H1 (cell line): ENCODE results near the gene CORT. TPM values are rescaled to one million over a fixed set of nuclear protein-coding genes. Genes with fewer than 3 reads are reported as not detected.
A peak's percentile ranks its signal among the peaks of the same experiment; 100 is the strongest.

Source experiments
- CTCF ChIA-PET: fragments of 300-600 bp; sonication (Branson Sonifier 250); formaldehyde crosslinking; loops from one replicate; lab custom pipeline; 2021; ENCODE audit not compliant: partially characterized antibody; lab: Charles Lee
- POLR2A ChIA-PET: fragments of 300-600 bp; sonication (Branson Sonifier 250); formaldehyde crosslinking; loops from one replicate; lab custom pipeline; 2021; ENCODE audit warnings: inconsistent platforms; ENCODE audit not compliant: partially characterized antibody; lab: Charles Lee
- DNase-seq, 2 experiments: peaks; one replicate each; pipeline versions ENCODE4 v3.0.0 to v3.0.0-alpha.2; 2010 to 2022; ENCODE audit warnings: low spot score in 2 of 2, low read depth in 1 of 2, mixed read lengths in 1 of 2
- FAIRE-seq: peaks from 2 replicates; lab custom pipeline; 2011; peaks lifted over from hg19 to GRCh38; lab: Jason Lieb, UNC
- H2AFZ ChIP-seq: 2 replicates; pipeline ENCODE4 v1.8.1; 2012; ENCODE audit warnings: low read length, inconsistent platforms
- H2AK5ac ChIP-seq: 2 replicates; pipeline ENCODE4 v1.6.1; 2013; ENCODE audit warnings: low read depth, low read length
- H2BK120ac ChIP-seq: replicated peaks from 2 replicates; pipeline ENCODE3; 2013; ENCODE audit warnings: low read depth, low read length, inconsistent platforms
- H2BK12ac ChIP-seq: 2 replicates; pipeline ENCODE4 v1.6.1; 2013; ENCODE audit warnings: low read depth, low read length
- H2BK15ac ChIP-seq: 2 replicates; pipeline ENCODE4 v1.6.1; 2013; ENCODE audit warnings: low read length
- H2BK20ac ChIP-seq: 2 replicates; pipeline ENCODE4 v1.6.1; 2013; ENCODE audit warnings: low read length
- H2BK5ac ChIP-seq: 2 replicates; pipeline ENCODE4 v1.6.1; 2013; ENCODE audit warnings: low read depth, low read length
- H3K14ac ChIP-seq: 2 replicates; pipeline ENCODE4 v1.6.1; 2013; ENCODE audit warnings: inconsistent platforms; ENCODE audit not compliant: insufficient read length
- H3K18ac ChIP-seq: 2 replicates; pipeline ENCODE4 v1.6.1; 2013; ENCODE audit warnings: low read length; ENCODE audit errors: extremely low read depth
- H3K23ac ChIP-seq: 2 replicates; pipeline ENCODE4 v1.6.1; 2013; ENCODE audit warnings: inconsistent platforms; ENCODE audit not compliant: insufficient read length
- H3K23me2 ChIP-seq: 2 replicates; pipeline ENCODE4 v1.6.1; 2013; ENCODE audit warnings: low read depth, low read length
- H3K27ac ChIP-seq: 2 replicates; pipeline ENCODE4 v1.6.1; 2011; ENCODE audit warnings: low read depth, low read length, inconsistent platforms
- H3K27me3 ChIP-seq, 4 experiments: replicated peaks in 1 of 4; 1 replicate in 1 of 4; 2 replicates in 3 of 4; pipeline versions ENCODE4 v1.6.1 to v1.8.1; 2011 to 2013; ENCODE audit warnings: low read length in 3 of 4, mild to moderate bottlenecking in 3 of 4, inconsistent platforms in 2 of 4, mixed read lengths in 2 of 4, moderate library complexity in 1 of 4; ENCODE audit not compliant: control insufficient read depth in 3 of 4, insufficient read depth in 3 of 4; ENCODE audit errors: extremely low read depth in 1 of 4
- H3K36me3 ChIP-seq, 4 experiments: 2 replicates each; pipeline versions ENCODE4 v1.6.1 to v1.8.1; 2011 to 2013; ENCODE audit warnings: mild to moderate bottlenecking in 4 of 4, low read length in 3 of 4, moderate library complexity in 2 of 4, control low read depth in 1 of 4, inconsistent platforms in 1 of 4; ENCODE audit not compliant: insufficient read depth in 4 of 4, control insufficient read depth in 2 of 4
- H3K4ac ChIP-seq: replicated peaks from 2 replicates; pipeline ENCODE3; 2013; ENCODE audit warnings: low read length, low read depth, mixed read lengths, inconsistent platforms; ENCODE audit not compliant: insufficient read length
- H3K4me1 ChIP-seq, 4 experiments: replicated peaks in 1 of 4; 1 replicate in 1 of 4; 2 replicates in 3 of 4; pipeline versions ENCODE4 v1.6.1 to v1.8.1; 2011 to 2013; ENCODE audit warnings: low read length in 3 of 4, inconsistent platforms in 2 of 4, mixed read lengths in 1 of 4; ENCODE audit not compliant: insufficient read depth in 4 of 4, control insufficient read depth in 3 of 4
- H3K4me2 ChIP-seq, 2 experiments: 2 replicates each; pipeline versions ENCODE4 v1.6.1 to v1.8.1; 2011 to 2013; ENCODE audit warnings: low read depth in 2 of 2, low read length in 2 of 2, control low read depth in 1 of 2, inconsistent platforms in 1 of 2, mild to moderate bottlenecking in 1 of 2; ENCODE audit not compliant: insufficient read depth in 1 of 2
- H3K4me3 ChIP-seq, 4 experiments: fragments of 200-600, 300-600 bp in 1 of 4; sonication (generic), shearing (Covaris generic), sonication (Bioruptor Twin) in 1 of 4; 2 replicates each; pipeline versions ENCODE4 v1.5.1 to v1.8.1; 2011 to 2016; ENCODE audit warnings: low read length in 4 of 4, low read depth in 3 of 4, control low read depth in 2 of 4, inconsistent platforms in 2 of 4, mild to moderate bottlenecking in 2 of 4, mixed read lengths in 1 of 4, moderate library complexity in 1 of 4; ENCODE audit not compliant: insufficient read depth in 2 of 4; ENCODE audit errors: extremely low read depth in 1 of 4
- H3K56ac ChIP-seq: replicated peaks from 2 replicates; pipeline ENCODE3; 2013; ENCODE audit warnings: low read depth, mild to moderate bottlenecking, mixed read lengths, low read length, inconsistent platforms; ENCODE audit not compliant: insufficient read length
- H3K79me1 ChIP-seq: 2 replicates; pipeline ENCODE4 v1.6.1; 2013; ENCODE audit warnings: low read depth, low read length, control low read depth
- H3K79me2 ChIP-seq, 2 experiments: 2 replicates each; pipeline versions ENCODE4 v1.6.1 to v1.8.1; 2012 to 2013; ENCODE audit warnings: low read length in 2 of 2, mild to moderate bottlenecking in 2 of 2, inconsistent platforms in 1 of 2; ENCODE audit not compliant: insufficient read depth in 2 of 2, control insufficient read depth in 1 of 2
- H3K9ac ChIP-seq, 4 experiments: replicated peaks in 1 of 4; 1 replicate in 1 of 4; 2 replicates in 3 of 4; pipeline versions ENCODE4 v1.6.1 to v1.8.1; 2011 to 2013; ENCODE audit warnings: low read depth in 3 of 4, low read length in 3 of 4, control low read depth in 2 of 4, mild to moderate bottlenecking in 2 of 4, moderate library complexity in 2 of 4, inconsistent platforms in 1 of 4; ENCODE audit errors: extremely low read depth in 1 of 4
- H3K9me3 ChIP-seq, 2 experiments: 2 replicates each; pipeline versions ENCODE4 v1.6.1 to v1.8.1; 2012 to 2013; ENCODE audit warnings: mild to moderate bottlenecking in 2 of 2, moderate library complexity in 2 of 2, control low read depth in 1 of 2, inconsistent platforms in 1 of 2, low read depth in 1 of 2, low read length in 1 of 2, mixed read lengths in 1 of 2; ENCODE audit not compliant: insufficient read depth in 2 of 2
- H4K20me1 ChIP-seq, 2 experiments: replicated peaks in 1 of 2; 2 replicates each; pipeline versions ENCODE3 to v1.8.1; 2011 to 2013; ENCODE audit warnings: inconsistent platforms in 2 of 2, low read length in 2 of 2, mild to moderate bottlenecking in 1 of 2; ENCODE audit not compliant: insufficient read depth in 2 of 2, control insufficient read depth in 1 of 2
- H4K5ac ChIP-seq: 2 replicates; pipeline ENCODE4 v1.6.1; 2013; ENCODE audit warnings: low read length, low read depth, mixed read lengths, inconsistent platforms; ENCODE audit not compliant: insufficient read length
- H4K8ac ChIP-seq: 2 replicates; pipeline ENCODE4 v1.8.0; 2013; ENCODE audit warnings: mild to moderate bottlenecking, moderate library complexity, low read length, inconsistent platforms; ENCODE audit not compliant: insufficient read depth; ENCODE audit errors: extremely low read depth
- H4K91ac ChIP-seq: replicated peaks from 2 replicates; pipeline ENCODE3; 2013; ENCODE audit warnings: low read length, mixed read lengths, inconsistent platforms; ENCODE audit not compliant: insufficient read length
- ASH2L ChIP-seq: fragments of 200-600, 300-600 bp; sonication (generic); IDR thresholded peaks from one replicate; pipeline ENCODE4 v1.7.1; 2017; ENCODE audit warnings: low read length
- BRCA1 ChIP-seq: IDR thresholded peaks from 2 replicates; pipeline ENCODE4 v1.6.1; 2012; ENCODE audit warnings: low read depth, low read length, improper control_type of control experiment
- CBX5 ChIP-seq: fragments of 300-800, 300-1000 bp; sonication (generic); IDR thresholded peaks from 2 replicates; pipeline ENCODE4 v1.7.1; 2016; ENCODE audit warnings: antibody characterized with exemption, low read length, low read depth
- CHD2 ChIP-seq: IDR thresholded peaks from 2 replicates; pipeline ENCODE4 v1.6.1; 2012; ENCODE audit warnings: low read length, improper control_type of control experiment
- CREB1 ChIP-seq: IDR thresholded peaks from 2 replicates; pipeline ENCODE4 v1.6.1; 2012; ENCODE audit warnings: inconsistent platforms
- EP300 ChIP-seq, 2 experiments: IDR thresholded peaks; 1 replicate in 1 of 2; 2 replicates in 1 of 2; pipeline ENCODE4 v1.6.1; 2011 to 2012; ENCODE audit warnings: low read depth in 2 of 2, low read length in 2 of 2, mild to moderate bottlenecking in 2 of 2, borderline replicate concordance in 1 of 2, inconsistent platforms in 1 of 2, moderate library complexity in 1 of 2
- POLR2AphosphoS5 ChIP-seq: IDR thresholded peaks from 2 replicates; pipeline ENCODE4 v1.6.1; 2011; ENCODE audit warnings: low read depth, low read length
- SAP30 ChIP-seq: fragments of 300-600 bp; sonication (generic); IDR thresholded peaks from 2 replicates; pipeline ENCODE4 v1.7.1; 2012; ENCODE audit warnings: low read length, moderate library complexity, mild to moderate bottlenecking, inconsistent platforms; ENCODE audit not compliant: insufficient read depth, insufficient replicate concordance
- TAF7 ChIP-seq: optimal IDR thresholded peaks from 2 replicates; pipeline ENCODE3; 2011; ENCODE audit warnings: low read depth, mild to moderate bottlenecking, inconsistent platforms, low read length, moderate library complexity, borderline replicate concordance
- WGBS, 2 experiments: shearing (Covaris generic) in 1 of 2; methylation state at CpG; one replicate each; pipeline versions ENCODE4 v1.1.6 to v1.1.7; 2013 to 2015; ENCODE audit warnings: low lambda C conversion rate in 2 of 2, mixed read lengths in 2 of 2, inconsistent platforms in 1 of 2, low coverage in 1 of 2, missing lambda C conversion rate in 1 of 2; ENCODE audit not compliant: insufficient replicate concordance in 2 of 2, insufficient coverage in 1 of 2, insufficient read length in 1 of 2; ENCODE audit errors: extremely low coverage in 1 of 2, missing lambda C conversion rate in 1 of 2; 5-methylcytosine and 5-hydroxymethylcytosine counted together
- polyA plus RNA-seq, 7 experiments: library from polyadenylated mRNA; depleted of rRNA in 3 of 7; stranded (reverse) in 5 of 7; unstranded in 2 of 7; fragments of >200 nt in 5 of 7; fragments of 200-250 nt in 2 of 7; gene quantifications; 1 replicate in 5 of 7; 2 replicates in 1 of 7; 4 replicates in 1 of 7; pipeline versions ENCODE4 v1.2.1 to v1.2.3, GENCODE V29; 2011 to 2013; ENCODE audit warnings: missing spikeins in 2 of 7, mixed read lengths in 2 of 7
- total RNA-seq: library from RNA; stranded (reverse); fragmentation: NEBNext Ultra II Directional; extraction: Animal tissue kit (Norgen Biotek cat#: 25700); gene quantifications from 2 replicates; pipeline ENCODE4 v1.2.1, GENCODE V29; 2021
- TF ChIP-seq, protein P1 (sequence below): IDR thresholded peaks from 2 replicates; pipeline ENCODE4 v1.6.1; 2012; ENCODE audit warnings: inconsistent platforms

Gene CORT
- total and polyA plus RNA-seq, 2 of the 8 experiments (the other 6 are each of a cell fraction or from before 2014, with no cell fraction given) = 0.15 to 0.30 TPM

DNA sequence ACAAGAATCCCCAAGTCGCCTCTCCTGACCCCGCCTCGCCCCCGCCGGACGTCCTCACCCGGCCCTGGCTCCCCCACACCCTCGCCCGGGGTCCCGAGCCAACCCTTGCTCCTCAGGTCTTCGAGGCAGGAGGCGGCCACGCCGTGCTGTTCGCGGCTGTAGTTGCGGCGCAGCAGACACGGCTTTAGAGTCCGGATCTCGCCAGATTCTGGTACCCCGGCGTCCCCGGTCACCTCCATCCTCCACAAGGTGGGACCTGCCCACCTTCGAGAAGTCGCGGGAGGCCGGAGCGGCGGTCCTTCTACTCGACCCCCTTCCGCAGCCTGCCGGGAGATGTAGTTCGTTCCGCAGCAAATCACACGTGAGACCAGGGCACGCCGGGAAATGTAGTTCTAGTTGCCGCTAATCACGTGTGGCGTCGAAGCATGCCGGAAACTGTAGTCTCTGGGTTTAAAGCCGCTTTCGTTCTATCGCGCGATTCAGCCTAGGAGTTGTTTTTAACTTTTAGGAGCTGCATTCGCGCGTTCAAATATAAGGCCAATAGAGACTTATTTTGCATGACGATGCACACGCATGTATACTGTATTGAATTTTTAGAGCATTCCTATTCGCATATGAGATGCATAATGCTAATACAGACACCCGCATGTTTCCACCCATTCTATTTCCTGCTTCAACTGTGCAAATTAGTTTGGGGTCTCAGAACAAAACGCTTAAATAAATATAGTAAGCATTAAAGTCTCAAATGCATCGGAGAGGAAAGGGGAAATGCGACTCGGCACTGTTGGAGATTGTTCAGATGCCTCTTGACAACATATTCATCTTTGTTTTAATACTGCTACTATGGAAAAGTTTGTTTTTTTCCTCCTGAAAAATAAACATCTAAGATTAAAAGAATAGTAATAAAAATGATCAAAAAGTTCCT, 22.7 kb downstream of the CORT start, which contains the start of gene DFFA:
DFFA (minus strand) TSS at position 310 of the 925 bp plus-strand sequence; CDS start at position 239, 71 bp downstream.
- H3K79me1 ChIP-seq = peaks cover 5% of the 10 kb centered on the region; the same call in 1 of the 2 replicates
- H3K79me2 ChIP-seq = peaks cover 4 to 31% of the 10 kb centered on the region in 2 experiments; a peak in 3 of 4 replicates
- H3K18ac ChIP-seq = peak within 1 kb of the TSS; percentile 97
- peaks cover 9% of the 10 kb centered on the region for H3K23me2 ChIP-seq
- H4K91ac ChIP-seq = peak within 1 kb of the TSS; percentile 17
- peak within 1 kb of the TSS; percentile 77 for H2BK5ac ChIP-seq
- WGBS, 2 experiments = 7% methylated on average over 57 of the region's 59 CpGs; no CpG with 5 or more reads in 1 of the 2 experiments
- H2BK12ac ChIP-seq = no peak within 1 kb of the TSS; the same call in 1 of the 2 replicates
- H3K36me3 ChIP-seq = peaks cover 2 to 20% (median 18%) of the 10 kb centered on the region in 4 experiments; a peak in 7 of 8 replicates
- no peak within 1 kb of the TSS for H3K23ac ChIP-seq
- H2BK20ac ChIP-seq = no peak within 1 kb of the TSS
- peaks cover 2 to 7% of the 10 kb centered on the region in 2 experiments for H4K20me1 ChIP-seq
- no peaks in the 10 kb centered on the region for H3K27me3 ChIP-seq
- H3K14ac ChIP-seq = no peak within 1 kb of the TSS
- H3K4me1 ChIP-seq = no peaks in the 10 kb centered on the region; a peak in 3 of 7 replicates
- peak within 1 kb of the TSS; percentile 57 for H4K5ac ChIP-seq
- H3K4me3 ChIP-seq = peak within 1 kb of the TSS; percentile 77 to 91 (median 87)
- no peak within 1 kb of the TSS for H2AK5ac ChIP-seq
- H3K4me2 ChIP-seq = peak within 1 kb of the TSS; percentile 80 to 82
- peak within 1 kb of the TSS; percentile 99 for H2AFZ ChIP-seq
- H3K4ac ChIP-seq = peak within 1 kb of the TSS; percentile 39
- H3K27ac ChIP-seq = no peak within 1 kb of the TSS
- no peak within 1 kb of the TSS for H3K56ac ChIP-seq
- peak within 1 kb of the TSS; percentile 59 to 75 (median 70) for H3K9ac ChIP-seq
- POLR2A ChIA-PET = interaction anchor here (0.6 to 5.1 kb wide), 10 partner anchors 11 to 77 kb away, joined by 3 to 67 read pairs (median 4); partner anchors contain the start of genes CENPS, CORT and PGD
- CTCF ChIA-PET = no interaction called here
- H2BK15ac ChIP-seq = no peak within 1 kb of the TSS
- H3K9me3 ChIP-seq = no peaks in the 10 kb centered on the region
- FAIRE-seq (no peak), DNase-seq (peak; percentile 94 to 95)
- no peak within 1 kb of the TSS for H2BK120ac ChIP-seq
- peak within 1 kb of the TSS; percentile 83 for H4K8ac ChIP-seq
- TF ChIP-seq SAP30 (no peak), EP300 (IDR thresholded peaks at IDR 0.05; ENCODE audit: borderline replicate concordance in 1 of 2, low read depth in 2 of 2, low read length in 2 of 2) (peak in 1 of 2 experiments; percentile 32; a peak in 1 of 3 replicates), CHD2 (peak; percentile 96), CREB1 (peak; percentile 81), TAF7 (peak; percentile 87), POLR2AphosphoS5 (peak; percentile 84), BRCA1 (peak; percentile 75), CBX5 (no peak), ASH2L (peak; percentile 92)
- TF ChIP-seq, protein P1, sequence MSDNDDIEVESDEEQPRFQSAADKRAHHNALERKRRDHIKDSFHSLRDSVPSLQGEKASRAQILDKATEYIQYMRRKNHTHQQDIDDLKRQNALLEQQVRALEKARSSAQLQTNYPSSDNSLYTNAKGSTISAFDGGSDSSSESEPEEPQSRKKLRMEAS = peak; percentile 93
